DOHH2 (cell line): ENCODE results near the gene TRIM6.
A peak's percentile ranks its signal among the peaks of the same experiment; 100 is the strongest.
"Not testable (repeated sequence)": the region's sequence is repeated elsewhere in the genome, so short reads cannot be mapped to it uniquely, and the experiment has no call there.

ENCODE experiments used
- H3F3A ChIP-seq: fragments of 200-600 bp; sonication (generic), shearing (Covaris generic); 2 replicates; pipeline ENCODE4 v1.6.0; 2016; ENCODE audit warnings: antibody characterized with exemption, mild to moderate bottlenecking; ENCODE audit not compliant: control insufficient read depth, insufficient read depth
- H3K27ac ChIP-seq: fragments of 200-600 bp; sonication (generic); 2 replicates; pipeline ENCODE4 v1.5.1; 2014; ENCODE audit warnings: low read depth, mild to moderate bottlenecking, low read length, moderate library complexity
- H3K27me3 ChIP-seq: fragments of 200-600 bp; sonication (generic); 2 replicates; pipeline ENCODE4 v1.6.1; 2014; ENCODE audit warnings: mild to moderate bottlenecking, low read length, mixed read lengths; ENCODE audit not compliant: control insufficient read depth
- H3K36me3 ChIP-seq: fragments of 200-600 bp; sonication (generic); 2 replicates; pipeline ENCODE4 v1.6.1; 2014; ENCODE audit warnings: mild to moderate bottlenecking, low read length, moderate library complexity, mixed read lengths; ENCODE audit not compliant: control insufficient read depth
- H3K4me1 ChIP-seq: fragments of 200-600 bp; sonication (generic); 2 replicates; pipeline ENCODE4 v1.6.1; 2014; ENCODE audit warnings: mild to moderate bottlenecking, low read length, mixed read lengths; ENCODE audit not compliant: control insufficient read depth
- H3K4me2 ChIP-seq: fragments of 200-600 bp; sonication (generic); 2 replicates; pipeline ENCODE4 v1.6.0; 2014; ENCODE audit warnings: mild to moderate bottlenecking, low read length, moderate library complexity
- H3K4me3 ChIP-seq: fragments of 200-600 bp; sonication (generic); 2 replicates; pipeline ENCODE4 v1.5.1; 2014; ENCODE audit warnings: mild to moderate bottlenecking, low read length, mixed read lengths
- H3K79me2 ChIP-seq: fragments of 200-600 bp; sonication (generic); 2 replicates; pipeline ENCODE4 v1.6.1; 2014; ENCODE audit warnings: mild to moderate bottlenecking, low read length, mixed read lengths; ENCODE audit not compliant: control insufficient read depth
- H3K9me2 ChIP-seq: fragments of 200-600 bp; sonication (generic); replicated peaks from 2 replicates; pipeline ENCODE4 v1.6.1; 2014; ENCODE audit warnings: mild to moderate bottlenecking, low read length, mixed read lengths; ENCODE audit not compliant: control insufficient read depth
- H3K9me3 ChIP-seq: fragments of 200-600 bp; sonication (generic); 2 replicates; pipeline ENCODE4 v1.6.1; 2014; ENCODE audit warnings: antibody characterized with exemption, low read length, mixed read lengths; ENCODE audit not compliant: control insufficient read depth, insufficient read depth
- H4K20me1 ChIP-seq: fragments of 200-600 bp; sonication (generic); 2 replicates; pipeline ENCODE4 v1.6.0; 2014; ENCODE audit warnings: low read depth, mild to moderate bottlenecking, antibody characterized with exemption, low read length, moderate library complexity; ENCODE audit not compliant: control insufficient read depth, insufficient read depth
- CTCF ChIP-seq: fragments of 200-600 bp; sonication (generic); IDR thresholded peaks from one replicate; pipeline ENCODE4 v1.5.1; 2014; ENCODE audit warnings: antibody characterized with exemption, mild to moderate bottlenecking, low read depth, low read length; ENCODE audit not compliant: poor library complexity, severe bottlenecking
- EZH2phosphoT487 ChIP-seq: fragments of 200-600 bp; sonication (generic); IDR thresholded peaks from 2 replicates; pipeline ENCODE4 v1.6.1; 2017; ENCODE audit warnings: borderline replicate concordance, mild to moderate bottlenecking, antibody characterized with exemption, low read length, moderate library complexity, mixed read lengths

The TRIM6 gene

GRCh38 chr11:5592615-5593014 is 3.8 kb upstream of the TRIM6 start:
- Histone ChIP-seq H3K27me3 (no peaks in the 10 kb centered on the region), H3K36me3 (no peaks in the 10 kb centered on the region), H3K4me3 (no peak overlapping the region), H3F3A (no peaks in the 10 kb centered on the region), H3K9me2 (no peaks in the 10 kb centered on the region), H3K79me2 (no peaks in the 10 kb centered on the region), H4K20me1 (no peaks in the 10 kb centered on the region), H3K27ac (no peak overlapping the region), H3K9me3 (no peaks in the 10 kb centered on the region), H3K4me2 (no peak overlapping the region), H3K4me1 (0 out of 2 replicates have a peak, but pooled peaks cover 2% of the 10 kb centered on the region)
- no peak for TF ChIP-seq EZH2phosphoT487
- no peak for TF ChIP-seq CTCF

- Histone ChIP-seq H3K79me2 (no peaks in the 10 kb centered on the region), H3K27me3 (no peaks in the 10 kb centered on the region), H3K4me1 (0 out of 2 replicates have a peak, but pooled peaks cover 2% of the 10 kb centered on the region), H3K4me3 (no peak overlapping the region), H3K9me2 (no peaks in the 10 kb centered on the region), H3K27ac (no peak overlapping the region), H3K4me2 (no peak overlapping the region), H3K9me3 (no peaks in the 10 kb centered on the region), H3F3A (no peaks in the 10 kb centered on the region), H4K20me1 (no peaks in the 10 kb centered on the region), H3K36me3 (no peaks in the 10 kb centered on the region)
- TF ChIP-seq EZH2phosphoT487 (no peak), CTCF (no peak)
These were observed 3.3 kb upstream of the TRIM6 start for GRCh38 chr11:5593146-5593545.

- Histone ChIP-seq H3K79me2 (no peaks in the 10 kb centered on the region), H3K9me3 (no peaks in the 10 kb centered on the region), H3K4me1 (0 out of 2 replicates have a peak, but pooled peaks cover 2% of the 10 kb centered on the region), H4K20me1 (no peaks in the 10 kb centered on the region), H3K27ac (no peak overlapping the region), H3K27me3 (no peaks in the 10 kb centered on the region), H3K4me3 (no peak overlapping the region), H3K4me2 (no peak overlapping the region), H3F3A (no peaks in the 10 kb centered on the region), H3K36me3 (no peaks in the 10 kb centered on the region), H3K9me2 (no peaks in the 10 kb centered on the region)
- TF ChIP-seq CTCF: no peak
- TF ChIP-seq EZH2phosphoT487: no peak
These were observed 1.5 kb downstream of the TRIM6 start for GRCh38 chr11:5597953-5598352.

GRCh38 chr11:5600374-5600851 is 4.0 kb downstream of the TRIM6 start:
- Histone ChIP-seq H3K36me3 (no peaks in the 10 kb centered on the region), H4K20me1 (no peaks in the 10 kb centered on the region), H3K9me3 (no peaks in the 10 kb centered on the region), H3K9me2 (no peaks in the 10 kb centered on the region), H3K79me2 (no peaks in the 10 kb centered on the region), H3K27me3 (no peaks in the 10 kb centered on the region), H3F3A (no peaks in the 10 kb centered on the region), H3K27ac (no peak overlapping the region), H3K4me1 (0 out of 2 replicates have a peak, but pooled peaks cover 2% of the 10 kb centered on the region), H3K4me2 (no peak overlapping the region), H3K4me3 (no peak overlapping the region)
- TF ChIP-seq EZH2phosphoT487 (no peak), CTCF (peak; percentile 80)

GRCh38 chr11:5602791-5603190 is 6.4 kb downstream of the TRIM6 start:
- not testable (repeated sequence) for H3K27ac ChIP-seq, H3K36me3 ChIP-seq, H3F3A ChIP-seq, H3K9me3 ChIP-seq, H3K9me2 ChIP-seq, H3K4me3 ChIP-seq, H3K79me2 ChIP-seq, H3K27me3 ChIP-seq, H4K20me1 ChIP-seq, H3K4me2 ChIP-seq, H3K4me1 ChIP-seq
